AG09319 (cell line): ENCODE measurements around the gene CCL8.
"Not testable (repeated sequence)": the region's sequence is repeated elsewhere in the genome, so short reads cannot be mapped to it uniquely, and the experiment has no call there.

Experiments used
- DNase-seq: peaks from one replicate; pipeline ENCODE4 v3.0.0-alpha.2; 2010; ENCODE audit warnings: low read depth; ENCODE audit errors: extremely low read depth
- CTCF ChIP-seq: IDR thresholded peaks from 2 replicates; pipeline ENCODE4 v1.5.1; 2011; ENCODE audit warnings: low read depth, mild to moderate bottlenecking, inconsistent platforms, low read length, moderate library complexity

CCL8 gene

DNA sequence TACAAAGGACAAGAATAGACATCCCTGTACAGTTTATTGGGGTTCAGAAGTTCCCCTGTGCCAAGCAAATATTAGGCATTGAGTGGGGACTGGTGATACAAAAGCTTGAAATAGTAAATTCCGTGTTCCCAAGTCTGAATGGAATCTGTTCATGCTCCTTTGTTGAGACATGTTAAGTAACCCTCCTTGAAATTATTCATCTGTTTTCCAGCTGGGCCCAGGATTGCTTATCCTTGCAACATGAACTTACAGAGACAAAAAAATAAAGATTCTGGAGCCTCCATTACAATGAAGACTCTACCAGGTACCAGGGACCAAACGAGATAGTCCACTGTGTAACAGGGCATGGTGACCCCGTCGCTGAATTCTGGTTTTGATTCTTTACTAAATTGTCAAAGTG, 6.1 kb upstream of the CCL8 start:
- no peak for TF ChIP-seq CTCF

DNA sequence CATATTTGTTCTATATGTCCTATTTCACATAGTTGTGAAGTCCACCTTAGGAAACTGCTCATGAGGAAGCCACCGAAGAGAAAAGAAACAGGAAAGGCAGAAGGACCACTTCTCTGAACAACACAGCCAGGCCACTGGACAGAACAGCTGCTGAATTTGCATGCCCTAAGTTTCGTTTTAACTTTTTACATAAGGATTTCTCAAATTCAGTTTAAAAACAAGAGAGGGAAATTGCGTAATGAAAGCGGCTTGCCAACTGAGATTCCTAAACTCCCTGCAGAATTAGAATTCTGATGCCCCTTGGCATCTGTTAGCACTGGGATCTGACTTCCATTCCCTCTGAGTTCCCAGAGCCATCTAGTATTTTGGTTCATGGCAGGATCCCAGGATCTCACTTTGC, 5.0 kb upstream of the CCL8 start:
- DNase-seq, result peak; percentile 76
- TF ChIP-seq CTCF, result no peak

More for the DNA sequence above, 6.1 kb upstream of the CCL8 start:
- DNase-seq, result no peak

DNA sequence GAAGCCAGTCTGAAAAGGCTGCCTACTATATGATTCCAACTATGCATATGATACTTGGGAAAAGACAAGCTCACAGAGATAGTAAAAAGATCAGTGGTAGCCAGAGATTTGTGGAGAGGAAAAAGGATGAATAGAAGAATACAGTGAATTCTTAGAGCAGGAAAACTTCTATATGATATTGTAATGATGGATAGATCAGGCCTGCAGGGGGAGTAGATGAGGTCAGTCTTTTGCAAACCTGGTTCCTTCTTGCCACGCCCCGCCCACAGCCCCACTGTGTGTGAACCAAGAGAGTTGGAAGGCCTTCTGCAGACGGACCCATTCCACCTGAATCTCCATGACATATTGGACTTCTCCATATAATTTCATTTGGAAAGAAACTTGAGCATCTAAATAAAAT, 761 bp upstream of the CCL8 start:
- DNase-seq, result no peak

GRCh38 chr17:34321964-34322363, 2.7 kb downstream of the CCL8 start:
- no peak for TF ChIP-seq CTCF
- DNase-seq, result no peak

More for the DNA sequence above, 761 bp upstream of the CCL8 start:
- TF ChIP-seq CTCF, result no peak

DNA sequence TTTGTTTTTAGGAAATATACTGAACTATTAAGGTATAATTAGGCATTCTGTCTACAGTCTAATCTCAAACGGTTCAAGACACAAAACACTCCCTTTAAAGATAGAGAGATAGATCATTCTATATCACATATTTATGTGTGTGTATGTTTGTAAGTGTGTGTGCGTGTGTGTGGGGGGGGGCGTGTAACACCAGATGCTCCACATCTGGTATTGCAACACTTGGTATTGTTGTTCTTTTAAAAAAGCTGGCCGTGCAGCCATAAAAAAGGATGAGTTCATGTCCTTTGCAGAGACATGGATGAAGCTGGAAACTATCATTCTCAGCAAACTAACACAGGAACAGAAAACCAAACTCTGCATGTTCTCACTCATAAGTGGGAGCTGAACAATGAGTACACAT, 8.3 kb downstream of the CCL8 start:
- not testable (repeated sequence) for DNase-seq

- DNase-seq, result no peak
- no peak for TF ChIP-seq CTCF
These were observed 18.5 kb downstream of the CCL8 start for GRCh38 chr17:34337701-34338100.

DNA sequence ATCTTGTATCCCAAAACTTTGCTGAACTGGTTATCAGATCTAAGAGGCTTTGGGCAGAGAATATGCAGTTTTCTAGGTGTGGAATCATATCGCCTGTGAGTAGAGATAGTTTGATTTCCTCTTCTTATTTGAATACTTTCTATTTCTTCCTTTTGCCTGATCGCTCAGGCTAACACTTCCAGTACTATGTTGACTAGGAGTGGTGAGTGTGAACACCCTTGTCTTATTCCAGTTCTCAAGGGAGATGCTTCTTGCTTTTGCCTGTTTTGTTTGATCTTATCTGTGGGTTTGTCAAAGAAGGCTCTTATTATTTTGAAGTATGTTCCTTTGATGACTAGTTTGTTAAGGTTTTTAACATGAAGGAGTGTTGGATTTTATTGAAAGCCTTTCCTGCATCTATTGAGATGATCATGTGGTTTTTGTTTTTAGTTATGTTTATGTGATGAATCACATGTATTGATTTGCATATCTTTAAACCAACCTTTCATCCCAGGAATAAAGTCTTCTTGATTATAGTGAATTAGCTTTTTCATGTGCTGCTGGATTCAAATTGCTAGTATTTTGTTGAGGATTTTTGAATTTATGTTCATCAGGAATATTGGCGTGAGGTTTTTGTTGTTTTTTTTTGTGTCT, 20.0 kb downstream of the CCL8 start:
- no peak for DNase-seq
- no peak for TF ChIP-seq CTCF

DNA sequence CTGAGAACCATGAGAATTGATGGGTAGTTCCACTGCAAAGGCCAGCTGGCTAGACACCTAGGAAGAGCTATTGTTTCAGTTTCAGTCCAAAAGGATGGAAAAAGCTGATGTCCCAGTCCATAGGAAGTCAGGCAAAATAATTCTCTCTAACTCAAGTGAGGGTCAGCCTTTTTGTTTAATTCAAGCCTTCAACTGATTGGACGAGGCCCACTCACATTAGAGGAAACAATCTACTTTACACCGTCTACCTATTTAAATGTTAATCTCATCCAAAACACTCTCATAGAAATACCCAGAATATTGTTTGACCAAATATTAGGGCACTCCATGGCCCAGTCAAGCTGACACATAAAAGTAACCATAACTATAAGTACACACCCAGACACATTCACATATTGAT, 22.7 kb downstream of the CCL8 start:
- no peak for TF ChIP-seq CTCF
- no peak for DNase-seq
